ENCODE results near the gene SOWAHB.

DNA sequence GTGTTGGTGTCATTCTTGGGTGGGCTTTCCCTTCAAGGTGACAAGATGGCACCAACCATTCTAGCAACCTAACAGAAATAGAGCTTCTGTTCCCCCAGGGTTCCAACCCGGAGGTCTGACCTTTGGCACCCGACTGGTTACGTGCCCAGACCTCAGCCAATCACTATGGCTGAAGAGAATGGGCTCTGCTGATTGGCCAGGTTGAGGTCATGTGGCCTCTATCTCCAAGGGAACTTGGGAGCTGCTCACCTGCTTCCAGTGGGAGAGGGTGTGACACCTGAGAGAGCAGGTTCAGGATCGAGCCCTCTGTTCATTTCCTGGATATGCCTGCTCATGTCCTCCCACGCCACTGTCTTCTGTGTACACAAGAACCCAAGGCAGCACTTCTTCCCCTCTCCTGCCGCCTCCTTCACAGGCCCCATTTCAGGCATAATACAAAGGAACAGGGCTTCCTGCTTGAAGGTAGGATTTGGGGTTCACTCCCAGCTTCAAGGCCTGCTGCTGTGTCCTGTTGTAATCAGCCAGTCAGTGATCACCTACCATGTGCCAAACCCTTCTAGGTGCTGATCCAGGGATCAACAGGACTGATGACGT is 11.0 kb downstream of the SOWAHB start:
- TF ChIP-seq POLR2AphosphoS5 (IDR thresholded peaks at IDR 0.05; ENCODE audit: borderline replicate concordance, low read depth, low read length): no peak
- TF ChIP-seq FOXP2 (optimal IDR thresholded peaks at IDR 0.05; ENCODE audit: control extremely low read depth, extremely low read length, insufficient read depth): no peak
